Endothelial cell of umbilical vein (primary cell): Measurements from ENCODE around the gene LRFN5. TPM values are rescaled to one million over a fixed set of nuclear protein-coding genes. Genes with fewer than 3 reads are reported as not detected.

Experiments
- BruUV-seq: library from RNA; stranded (reverse); fragments of 400-500 nt; replicated peaks from 2 replicates; lab custom pipeline; 2021; lab: Mats Ljungman, UMichigan
- CTCF ChIA-PET: fragments of 300-600, 350-600 bp; sonication (Branson Sonifier 250); formaldehyde crosslinking; loops from one replicate; lab custom pipeline; 2021; ENCODE audit warnings: antibody characterized with exemption, inconsistent platforms; lab: Charles Lee
- POLR2A ChIA-PET: fragments of 300-600, 350-600 bp; sonication (Branson Sonifier 250); formaldehyde crosslinking; loops from one replicate; lab custom pipeline; 2021; ENCODE audit warnings: antibody characterized with exemption, inconsistent platforms; lab: Charles Lee
- DNase-seq: peaks from one replicate; pipeline ENCODE4 v3.0.0-alpha.2; 2011; ENCODE audit warnings: low read depth, low spot score
- FAIRE-seq: peaks from 2 replicates; lab custom pipeline; 2011; peaks lifted over from hg19 to GRCh38; lab: Jason Lieb, UNC
- H2AFZ ChIP-seq: 2 replicates; pipeline ENCODE4 v1.6.0; 2012; ENCODE audit warnings: low read depth, low read length, control low read depth, inconsistent platforms
- H3K27ac ChIP-seq: 2 replicates; pipeline ENCODE4 v1.5.1; 2011; ENCODE audit warnings: low read depth, mild to moderate bottlenecking, control low read depth, low read length, moderate library complexity; ENCODE audit not compliant: insufficient read depth
- H3K27me3 ChIP-seq, 2 experiments: 2 replicates each; pipeline versions ENCODE4 v1.6.0 to v1.6.1; 2011; ENCODE audit warnings: low read length in 2 of 2, mixed read lengths in 1 of 2; ENCODE audit not compliant: control insufficient read depth in 2 of 2, insufficient read depth in 2 of 2
- H3K36me3 ChIP-seq, 2 experiments: 2 replicates in 1 of 2; 3 replicates in 1 of 2; pipeline ENCODE4 v1.5.1; 2011; ENCODE audit warnings: low read length in 2 of 2, mild to moderate bottlenecking in 1 of 2, moderate library complexity in 1 of 2; ENCODE audit not compliant: control insufficient read depth in 2 of 2, insufficient read depth in 2 of 2; ENCODE audit errors: extremely low read depth in 1 of 2
- H3K4me1 ChIP-seq: 3 replicates; pipeline ENCODE4 v1.5.1; 2011; ENCODE audit warnings: mild to moderate bottlenecking, low read length; ENCODE audit not compliant: control insufficient read depth, insufficient read depth; ENCODE audit errors: extremely low read depth
- H3K4me2 ChIP-seq: 2 replicates; pipeline ENCODE4 v1.6.1; 2011; ENCODE audit warnings: low read length, control low read depth, mixed read lengths; ENCODE audit not compliant: insufficient read depth
- H3K4me3 ChIP-seq, 3 experiments: fragments of 200-600 bp in 1 of 3; sonication (generic), shearing (Covaris generic) in 1 of 3; replicated peaks in 1 of 3; 2 replicates each; pipeline ENCODE4 v1.5.1; 2011 to 2016; ENCODE audit warnings: control low read depth in 3 of 3, low read length in 3 of 3, mild to moderate bottlenecking in 2 of 3, inconsistent platforms in 1 of 3, low read depth in 1 of 3, moderate library complexity in 1 of 3; ENCODE audit not compliant: insufficient read depth in 1 of 3
- H3K79me2 ChIP-seq: 2 replicates; pipeline ENCODE4 v1.6.0; 2012; ENCODE audit warnings: low read length, inconsistent platforms; ENCODE audit not compliant: control insufficient read depth, insufficient read depth
- H3K9ac ChIP-seq: replicated peaks from 2 replicates; pipeline ENCODE3; 2011; ENCODE audit warnings: low read length, control low read depth; ENCODE audit not compliant: insufficient read depth; ENCODE audit errors: extremely low read depth
- H3K9me1 ChIP-seq: replicated peaks from 3 replicates; pipeline ENCODE4 v1.6.0; 2011; ENCODE audit warnings: mild to moderate bottlenecking, low read length; ENCODE audit not compliant: control insufficient read depth, insufficient read depth; ENCODE audit errors: extremely low read depth
- H3K9me3 ChIP-seq: replicated peaks from 2 replicates; pipeline ENCODE4 v1.5.1; 2012; ENCODE audit warnings: low read length, inconsistent platforms; ENCODE audit not compliant: control insufficient read depth, insufficient read depth
- H4K20me1 ChIP-seq: replicated peaks from 2 replicates; pipeline ENCODE3; 2011; ENCODE audit warnings: mild to moderate bottlenecking, low read length; ENCODE audit not compliant: control insufficient read depth, insufficient read depth; ENCODE audit errors: extremely low read depth
- CTCF ChIP-seq, 2 donors: IDR thresholded peaks; 1 replicate in 1 of 2; 2 replicates in 1 of 2; pipeline ENCODE4 v1.5.1; 2011; ENCODE audit warnings: low read length in 2 of 2, mild to moderate bottlenecking in 2 of 2, moderate library complexity in 2 of 2, control low read depth in 1 of 2, inconsistent platforms in 1 of 2, low read depth in 1 of 2; ENCODE audit not compliant: insufficient read depth in 1 of 2; ENCODE audit errors: extremely low read depth in 1 of 2
- EZH2 ChIP-seq: IDR thresholded peaks from 2 replicates; pipeline ENCODE4 v1.6.1; 2012; ENCODE audit warnings: borderline replicate concordance, low read depth, mild to moderate bottlenecking, moderate library complexity, low read length, inconsistent platforms; ENCODE audit not compliant: severe bottlenecking
- FOS ChIP-seq: IDR thresholded peaks from 2 replicates; pipeline ENCODE4 v1.6.1; 2011; ENCODE audit warnings: mild to moderate bottlenecking, low read length, moderate library complexity, borderline replicate concordance; ENCODE audit not compliant: insufficient read depth
- GATA2 ChIP-seq: IDR thresholded peaks from 2 replicates; pipeline ENCODE4 v1.7.0; 2011; ENCODE audit warnings: low read depth, mild to moderate bottlenecking, moderate library complexity, mixed read lengths, low read length; ENCODE audit not compliant: insufficient read length, insufficient read depth
- JUN ChIP-seq: IDR thresholded peaks from 2 replicates; pipeline ENCODE4 v1.6.1; 2011; ENCODE audit warnings: borderline replicate concordance, low read depth; ENCODE audit not compliant: insufficient read length, insufficient read depth
- MAX ChIP-seq: IDR thresholded peaks from 2 replicates; pipeline ENCODE4 v1.6.1; 2011; ENCODE audit not compliant: insufficient read depth, insufficient read length
- MYC ChIP-seq: IDR thresholded peaks from one replicate; pipeline ENCODE4 v1.6.1; 2011; ENCODE audit warnings: mild to moderate bottlenecking, low read depth, low read length
- POLR2A ChIP-seq: IDR thresholded peaks from 2 replicates; pipeline ENCODE4 v1.6.1; 2012; ENCODE audit warnings: low read depth, mild to moderate bottlenecking, control low read depth, low read length
- POLR2AphosphoS5 ChIP-seq: IDR thresholded peaks from 2 replicates; pipeline ENCODE4 v1.6.1; 2012; ENCODE audit warnings: low read depth, mild to moderate bottlenecking, control low read depth, low read length, moderate library complexity; ENCODE audit not compliant: insufficient read depth
- dilution Hi-C: fragments of 300-500 bp; cut with MboI; formaldehyde crosslinking; loops from one replicate; pipeline ENCODE4 v1.15.0; 2019; ENCODE audit warnings: low sequenced_read_pairs; ENCODE audit not compliant: extremely low pct_ligation_motif_present
- intact Hi-C: fragments of 100-400 bp; cut with micrococcal nuclease; formaldehyde crosslinking; loops from one replicate; pipeline ENCODE4 v1.10.0; 2022
- polyA plus RNA-seq, 4 experiments: library from polyadenylated mRNA; depleted of rRNA in 3 of 4; stranded (reverse) in 3 of 4; unstranded in 1 of 4; fragments of >200 nt; gene quantifications; 2 replicates each; pipeline versions ENCODE4 v1.2.1 to v1.2.3, GENCODE V29; 2011 to 2012; ENCODE audit warnings: missing spikeins in 1 of 4
- total RNA-seq: library from RNA; stranded (reverse); gene quantifications from 2 replicates; pipeline ENCODE4 v1.2.3, GENCODE V29; 2021

LRFN5 gene
- total and polyA plus RNA-seq, 2 donors (not counting 3 experiments of a cell fraction or from before 2014, with no cell fraction given) = not detected

- no peaks in the 10 kb centered on the region for H4K20me1 ChIP-seq
- no peaks in the 10 kb centered on the region for H3K79me2 ChIP-seq
- no peak overlapping the region for H3K9ac ChIP-seq
- no peak overlapping the region for H3K4me2 ChIP-seq
- POLR2A ChIA-PET = no interaction called here
- dilution Hi-C loops = no loop called here
- FAIRE-seq (no peak), DNase-seq (no peak)
- H2AFZ ChIP-seq = no peak overlapping the region
- BruUV-seq = no TSS peak
- CTCF ChIA-PET = no interaction called here
- H3K4me3 ChIP-seq = no peak overlapping the region
- no peak overlapping the region for H3K27ac ChIP-seq
- intact Hi-C loops = no loop called here
- no peaks in the 10 kb centered on the region for H3K36me3 ChIP-seq
- TF ChIP-seq GATA2 (no peak), MYC (no peak), MAX (no peak), JUN (no peak), CTCF (IDR thresholded peaks at IDR 0.05; ENCODE audit: extremely low read depth in 1 of 2, insufficient read depth in 1 of 2, low read depth in 1 of 2, low read length in 2 of 2) (no peak), POLR2AphosphoS5 (no peak), FOS (no peak), POLR2A (no peak), EZH2 (no peak)
- H3K27me3 ChIP-seq = no peaks in the 10 kb centered on the region
- H3K9me1 ChIP-seq = no peaks in the 10 kb centered on the region
- peaks cover 2% of the 10 kb centered on the region for H3K9me3 ChIP-seq
- no peaks in the 10 kb centered on the region for H3K4me1 ChIP-seq
Observed at GRCh38 chr14:41568979-41569378, 37.7 kb upstream of the LRFN5 start.
